Left forelimb (tissue), 1 donor: ENCODE measurements around the gene ARHGEF7.

Source experiments
- DNase-seq: peaks from one replicate; pipeline ENCODE4 v3.0.0-alpha.2; 2018; ENCODE audit warnings: low spot score

ARHGEF7 gene

DNA sequence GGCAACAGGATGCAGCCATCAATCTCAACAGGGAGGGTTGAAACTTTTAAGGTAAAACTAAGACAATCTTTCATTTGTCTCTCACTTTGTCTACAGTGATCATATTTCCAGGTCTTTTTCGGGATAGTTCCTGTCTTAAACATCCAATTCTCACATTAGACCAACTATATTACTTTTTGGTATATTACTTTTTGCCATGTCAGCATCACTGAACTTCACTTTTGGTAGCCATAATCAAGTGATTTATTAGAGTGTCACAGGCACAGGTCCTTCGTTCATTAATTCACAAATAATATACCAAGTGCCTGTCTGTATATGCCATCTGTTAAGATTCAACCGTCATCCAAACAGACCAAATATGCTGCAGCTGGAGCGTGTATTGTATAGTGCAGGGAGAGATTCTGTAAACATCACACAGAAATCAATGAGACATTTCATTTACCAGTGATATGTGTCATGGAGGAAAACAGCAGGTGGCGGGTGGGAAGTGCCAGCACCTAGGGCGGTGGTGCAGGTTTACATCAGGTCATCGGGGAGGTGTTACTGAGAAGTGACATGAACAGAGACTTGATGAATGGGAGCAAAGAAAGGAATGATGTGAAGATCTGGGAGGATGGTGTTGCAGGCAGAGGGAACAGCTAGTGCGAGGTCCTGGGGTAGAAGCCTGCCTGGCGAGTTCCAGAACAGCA, 24.9 kb downstream of the ARHGEF7 start:
- no peak for DNase-seq

- DNase-seq, result no peak
Measured at GRCh38 chr13:111140562-111141105, 25.5 kb downstream of the ARHGEF7 start.

GRCh38 chr13:111142472-111142871, 27.4 kb downstream of the ARHGEF7 start:
- DNase-seq, result no peak

- no peak for DNase-seq
Measured at GRCh38 chr13:111143865-111144540, 28.9 kb downstream of the ARHGEF7 start.

- DNase-seq, result no peak
Measured at GRCh38 chr13:111145071-111145470, 30.0 kb downstream of the ARHGEF7 start.

- no peak for DNase-seq
Measured at GRCh38 chr13:111145506-111145905, 30.4 kb downstream of the ARHGEF7 start.

DNA sequence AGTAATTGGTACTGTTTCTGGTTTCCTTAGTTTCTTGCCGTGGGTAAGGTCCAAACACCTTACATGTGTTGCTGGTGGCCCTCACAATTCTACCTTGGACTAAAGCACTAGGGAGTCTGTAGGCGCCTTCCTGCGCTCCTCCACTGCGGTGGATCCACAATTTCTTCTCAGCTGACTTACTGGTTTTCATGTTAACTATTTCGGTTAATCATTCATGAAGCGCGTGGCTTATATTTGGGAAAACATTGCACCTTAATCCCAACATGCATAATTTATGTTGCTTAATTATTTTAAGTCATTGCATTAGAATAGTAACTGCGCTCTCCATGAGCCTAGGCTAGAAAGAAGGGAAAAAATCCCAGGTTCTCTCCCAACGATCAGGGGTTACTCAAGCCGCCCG, 37.7 kb downstream of the ARHGEF7 start:
- no peak for DNase-seq

GRCh38 chr13:111153279-111153976, 38.3 kb downstream of the ARHGEF7 start:
- peak; percentile 99 for DNase-seq

- no peak for DNase-seq
Measured at GRCh38 chr13:111153977-111154332, 38.8 kb downstream of the ARHGEF7 start.

- DNase-seq, result no peak
Measured at GRCh38 chr13:111156421-111156820, 41.3 kb downstream of the ARHGEF7 start.

DNA sequence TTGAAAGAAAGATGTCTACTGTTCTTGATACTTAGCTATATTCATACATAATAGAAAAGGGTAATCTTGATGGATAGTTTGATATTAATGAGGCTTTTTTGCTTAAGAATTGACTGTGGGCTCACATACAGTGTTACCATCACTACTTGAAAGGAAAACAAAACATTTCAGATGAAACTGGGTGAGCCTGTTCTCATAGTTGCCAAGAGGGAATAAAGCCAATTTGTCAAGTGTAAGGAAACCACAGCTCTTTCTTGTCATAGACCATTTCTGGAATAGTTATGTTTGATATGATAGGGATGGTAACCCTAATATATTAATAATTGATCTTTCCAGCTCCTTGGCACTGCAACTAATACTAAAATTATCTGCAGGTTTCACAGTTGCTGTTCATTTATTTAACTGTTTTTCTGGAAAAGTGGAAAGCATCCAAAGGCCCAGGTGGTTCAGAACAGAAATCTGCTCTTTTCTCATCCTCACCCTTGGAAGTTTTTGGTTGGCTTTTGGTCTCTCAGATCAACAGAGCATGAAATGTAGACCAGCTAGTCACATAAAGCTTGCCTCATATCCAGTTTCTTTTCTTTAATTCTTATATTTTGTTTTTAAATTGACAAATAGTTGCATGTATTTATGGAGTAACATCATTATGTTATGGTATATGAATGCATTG, 43.2 kb downstream of the ARHGEF7 start:
- DNase-seq, result no peak

DNA sequence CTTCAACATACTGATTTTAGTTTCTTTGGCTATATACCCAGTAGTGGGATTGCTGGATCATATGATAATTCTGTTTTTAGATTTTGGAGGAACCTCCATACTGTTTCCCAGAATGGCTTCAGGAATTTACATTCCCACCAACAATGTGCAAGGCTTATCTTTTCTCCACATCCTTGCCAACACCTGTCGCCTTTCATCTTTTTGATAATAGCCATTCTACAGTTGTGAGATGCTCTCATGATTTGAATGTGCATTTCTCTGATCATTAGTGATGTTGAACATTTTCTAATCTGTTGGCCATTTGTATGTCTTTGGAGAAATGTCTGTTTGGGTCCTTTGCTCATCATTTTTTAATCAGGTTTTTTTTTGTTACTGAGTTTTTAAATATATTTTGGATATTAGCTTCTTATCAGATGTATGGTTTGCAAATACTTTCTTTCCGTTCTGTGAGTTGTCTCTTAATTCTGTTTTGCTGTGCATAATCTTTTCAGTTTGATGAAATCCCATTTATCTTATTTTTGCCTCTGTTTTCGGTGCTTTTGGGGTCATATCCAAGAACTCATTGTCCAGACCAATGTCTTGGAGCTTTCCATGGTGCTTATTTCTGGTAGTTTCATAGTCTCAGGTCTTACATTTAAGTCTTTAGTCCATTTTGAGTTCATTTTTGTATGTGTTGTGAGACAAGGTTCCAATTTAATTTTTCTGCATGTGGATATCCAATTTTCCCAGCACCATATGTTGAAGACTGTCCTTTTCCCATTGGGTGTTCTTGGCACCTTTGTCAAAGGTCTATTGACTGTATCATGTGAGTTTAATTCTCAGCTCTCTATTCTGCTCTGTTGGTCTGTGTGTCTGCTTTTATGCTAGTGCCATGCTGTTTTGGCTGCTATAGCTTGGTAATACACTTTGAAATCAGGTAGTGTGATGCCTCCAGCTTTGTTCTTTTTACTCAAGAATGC, 44.5 kb downstream of the ARHGEF7 start:
- no peak for DNase-seq

GRCh38 chr13:111160648-111161047, 45.5 kb downstream of the ARHGEF7 start:
- no peak for DNase-seq

DNA sequence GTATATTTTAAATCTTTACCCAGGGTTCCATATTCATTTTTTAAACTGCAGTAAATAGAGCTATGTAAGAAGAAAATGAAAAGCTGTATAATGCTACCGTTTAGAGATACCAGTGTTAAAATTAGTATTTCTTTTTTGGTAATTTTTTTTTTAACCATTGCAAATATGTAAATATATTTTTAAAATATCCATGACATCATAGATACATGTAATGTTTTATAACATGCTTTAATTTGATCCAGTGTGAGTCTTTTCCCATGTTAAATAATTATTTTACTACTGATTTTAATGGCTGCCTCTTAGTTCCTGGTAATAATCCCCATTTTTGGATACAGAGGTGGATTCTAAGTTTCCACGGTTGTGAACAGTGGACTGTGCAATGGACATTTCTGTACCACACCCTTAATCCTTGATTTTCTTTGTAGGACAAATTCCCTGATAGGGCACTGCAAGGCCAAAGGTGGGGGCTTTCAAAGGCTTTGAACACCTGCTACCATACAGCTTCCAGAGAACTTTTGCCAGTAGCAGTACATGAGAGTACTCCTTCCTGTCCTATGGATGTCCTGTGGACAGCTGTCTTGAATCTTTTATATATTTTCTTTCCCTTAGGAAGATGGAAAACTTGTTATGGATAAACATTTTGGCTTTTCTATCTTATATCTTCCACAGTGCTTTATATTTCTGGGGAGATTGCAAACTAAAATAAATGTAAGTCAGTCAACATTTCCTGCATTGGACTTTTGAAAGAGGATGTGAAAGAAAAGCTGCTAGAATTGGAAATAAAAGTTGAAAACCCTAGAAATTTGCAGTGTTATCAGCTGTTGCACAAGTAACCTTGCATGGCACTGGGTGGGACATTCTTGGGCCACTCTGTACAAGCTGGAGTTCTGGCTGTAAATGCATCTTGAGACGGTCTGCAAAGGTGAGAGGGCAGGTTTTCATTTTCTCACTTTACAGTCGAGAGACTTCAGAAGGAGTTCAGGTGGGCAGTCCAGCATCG, 46.8 kb downstream of the ARHGEF7 start:
- DNase-seq, result no peak

GRCh38 chr13:111165241-111166010, 50.3 kb downstream of the ARHGEF7 start:
- no peak for DNase-seq

DNA sequence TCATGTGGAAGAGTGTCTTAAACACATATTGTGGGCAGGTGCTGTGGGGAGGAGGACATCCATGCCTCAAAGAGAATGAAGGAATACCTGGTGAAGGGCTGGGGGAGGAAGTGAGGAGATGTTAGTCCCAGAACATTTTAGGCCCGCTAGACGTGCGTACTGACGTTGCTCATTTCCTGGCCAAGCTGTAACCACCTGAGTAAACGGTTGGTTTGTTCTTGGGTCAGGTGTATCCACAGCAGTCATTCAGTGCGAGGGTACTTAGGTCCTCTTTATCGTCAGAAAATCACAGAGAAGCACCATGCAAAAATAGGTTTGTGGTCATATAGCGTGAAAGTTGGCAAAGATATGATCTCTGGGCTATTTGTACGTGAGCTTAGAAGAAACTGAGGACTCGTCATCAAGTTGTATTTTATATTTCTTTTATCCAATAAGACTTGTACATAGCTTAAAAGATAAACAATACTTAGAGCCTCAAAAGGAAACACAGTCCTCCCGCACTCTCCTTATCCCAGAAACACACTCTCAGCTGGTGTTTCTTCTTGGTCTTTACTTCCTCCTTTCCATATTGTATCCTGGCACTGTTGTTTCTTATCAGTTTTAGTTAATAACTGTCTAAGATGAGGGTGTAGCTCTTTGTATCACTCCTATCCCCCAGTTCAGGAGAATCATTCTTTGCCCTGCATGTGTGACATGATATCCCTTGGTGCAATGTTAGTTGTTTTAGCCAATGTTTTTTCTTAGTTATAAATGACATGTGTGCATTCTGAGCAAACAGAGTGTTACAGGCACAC, 52.0 kb downstream of the ARHGEF7 start:
- no peak for DNase-seq

DNA sequence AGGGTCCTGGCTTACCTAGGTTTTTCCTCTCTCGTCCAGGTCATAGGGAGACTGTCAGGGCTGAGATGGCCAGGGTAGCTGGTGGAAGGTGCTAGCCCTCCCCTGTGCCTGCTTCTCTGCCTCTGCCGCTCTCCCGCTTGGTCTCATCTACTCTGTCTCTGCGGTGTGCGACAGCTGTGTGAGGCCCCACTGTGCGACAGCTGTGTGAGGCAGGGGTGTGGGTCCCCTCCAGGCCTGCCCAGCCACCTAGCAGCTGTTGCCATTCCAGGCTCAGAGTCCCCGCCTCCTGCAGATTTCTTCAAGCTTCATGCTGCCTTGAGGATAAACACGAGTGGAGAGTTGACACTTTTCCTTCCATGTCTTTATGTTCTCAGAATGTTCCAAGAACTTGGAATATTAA, 53.0 kb downstream of the ARHGEF7 start:
- DNase-seq, result no peak

DNA sequence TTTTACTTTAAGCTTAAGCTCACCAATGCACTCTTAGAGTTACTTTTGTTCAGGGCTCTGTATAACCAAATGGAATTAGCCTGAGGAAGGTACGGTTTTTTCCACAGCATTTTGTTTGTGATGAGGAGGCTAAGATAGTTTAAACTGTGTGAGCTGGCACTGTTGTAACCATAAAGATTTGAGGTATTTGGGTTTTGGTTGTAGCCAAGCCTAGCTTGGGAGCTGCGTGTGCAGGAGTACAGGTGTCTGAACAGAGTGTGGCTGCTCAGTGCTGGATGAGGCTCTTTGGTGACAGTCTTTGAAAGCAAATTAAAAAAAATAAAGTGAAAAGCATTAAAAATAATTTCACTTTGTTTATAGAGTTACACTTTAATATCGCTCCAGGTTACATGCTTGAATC, 56.0 kb downstream of the ARHGEF7 start:
- DNase-seq, result no peak
